PFSK-1 (cell line): ENCODE measurements around the gene FUT8.

Experiments
- FOXP2 ChIP-seq: optimal IDR thresholded peaks from 2 replicates; pipeline ENCODE3; 2011; ENCODE audit warnings: borderline replicate concordance, control low read depth, inconsistent platforms; ENCODE audit not compliant: insufficient read depth; ENCODE audit errors: extremely low read length, extremely low read depth
- POLR2AphosphoS5 ChIP-seq: IDR thresholded peaks from 2 replicates; pipeline ENCODE4 v1.6.1; 2012; ENCODE audit warnings: low read depth, mild to moderate bottlenecking, control low read depth, low read length, moderate library complexity
- SIN3A ChIP-seq: IDR thresholded peaks from 2 replicates; pipeline ENCODE4 v1.6.1; 2012; ENCODE audit warnings: mild to moderate bottlenecking, low read length, moderate library complexity, borderline replicate concordance; ENCODE audit not compliant: insufficient read depth
- TAF1 ChIP-seq: IDR thresholded peaks from 2 replicates; pipeline ENCODE4 v1.6.1; 2012; ENCODE audit warnings: low read length, control low read depth, borderline replicate concordance; ENCODE audit not compliant: insufficient read depth
- TF ChIP-seq, protein P1 (sequence below), 2 experiments: IDR thresholded peaks; 2 replicates each; pipeline versions ENCODE4 v1.6.1 to v1.8.0; 2011 to 2012; ENCODE audit warnings: low read depth in 2 of 2, low read length in 2 of 2, control low read depth in 1 of 2, inconsistent platforms in 1 of 2, mild to moderate bottlenecking in 1 of 2, moderate library complexity in 1 of 2; ENCODE audit not compliant: insufficient read depth in 1 of 2

The FUT8 gene

DNA sequence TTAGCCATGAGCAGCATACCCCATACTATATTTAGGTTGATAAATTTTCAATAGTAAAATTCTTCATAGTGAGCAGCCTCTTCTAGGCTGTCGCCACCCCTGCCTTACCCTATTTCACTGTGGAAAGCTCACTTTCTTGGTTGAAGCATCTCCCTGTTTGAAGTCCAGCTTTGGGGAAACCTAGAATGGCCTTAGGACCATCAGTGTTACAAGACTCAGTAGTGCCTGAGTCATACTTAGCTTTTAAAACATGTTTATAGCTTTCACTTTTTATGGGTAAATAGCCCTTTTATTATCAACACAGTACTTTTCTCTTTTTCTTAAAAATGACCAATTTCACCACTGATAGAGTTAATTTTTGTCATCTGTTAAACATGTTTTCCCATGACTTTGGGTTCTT is 37.1 kb downstream of the FUT8 start:
- no peak for TF ChIP-seq SIN3A
- TF ChIP-seq, protein P1, sequence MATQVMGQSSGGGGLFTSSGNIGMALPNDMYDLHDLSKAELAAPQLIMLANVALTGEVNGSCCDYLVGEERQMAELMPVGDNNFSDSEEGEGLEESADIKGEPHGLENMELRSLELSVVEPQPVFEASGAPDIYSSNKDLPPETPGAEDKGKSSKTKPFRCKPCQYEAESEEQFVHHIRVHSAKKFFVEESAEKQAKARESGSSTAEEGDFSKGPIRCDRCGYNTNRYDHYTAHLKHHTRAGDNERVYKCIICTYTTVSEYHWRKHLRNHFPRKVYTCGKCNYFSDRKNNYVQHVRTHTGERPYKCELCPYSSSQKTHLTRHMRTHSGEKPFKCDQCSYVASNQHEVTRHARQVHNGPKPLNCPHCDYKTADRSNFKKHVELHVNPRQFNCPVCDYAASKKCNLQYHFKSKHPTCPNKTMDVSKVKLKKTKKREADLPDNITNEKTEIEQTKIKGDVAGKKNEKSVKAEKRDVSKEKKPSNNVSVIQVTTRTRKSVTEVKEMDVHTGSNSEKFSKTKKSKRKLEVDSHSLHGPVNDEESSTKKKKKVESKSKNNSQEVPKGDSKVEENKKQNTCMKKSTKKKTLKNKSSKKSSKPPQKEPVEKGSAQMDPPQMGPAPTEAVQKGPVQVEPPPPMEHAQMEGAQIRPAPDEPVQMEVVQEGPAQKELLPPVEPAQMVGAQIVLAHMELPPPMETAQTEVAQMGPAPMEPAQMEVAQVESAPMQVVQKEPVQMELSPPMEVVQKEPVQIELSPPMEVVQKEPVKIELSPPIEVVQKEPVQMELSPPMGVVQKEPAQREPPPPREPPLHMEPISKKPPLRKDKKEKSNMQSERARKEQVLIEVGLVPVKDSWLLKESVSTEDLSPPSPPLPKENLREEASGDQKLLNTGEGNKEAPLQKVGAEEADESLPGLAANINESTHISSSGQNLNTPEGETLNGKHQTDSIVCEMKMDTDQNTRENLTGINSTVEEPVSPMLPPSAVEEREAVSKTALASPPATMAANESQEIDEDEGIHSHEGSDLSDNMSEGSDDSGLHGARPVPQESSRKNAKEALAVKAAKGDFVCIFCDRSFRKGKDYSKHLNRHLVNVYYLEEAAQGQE (IDR thresholded peaks at IDR 0.05; ENCODE audit: insufficient read depth in 1 of 2, low read depth in 2 of 2, low read length in 2 of 2), result no peak
- no peak for TF ChIP-seq FOXP2
- no peak for TF ChIP-seq POLR2AphosphoS5
- no peak for TF ChIP-seq TAF1

DNA sequence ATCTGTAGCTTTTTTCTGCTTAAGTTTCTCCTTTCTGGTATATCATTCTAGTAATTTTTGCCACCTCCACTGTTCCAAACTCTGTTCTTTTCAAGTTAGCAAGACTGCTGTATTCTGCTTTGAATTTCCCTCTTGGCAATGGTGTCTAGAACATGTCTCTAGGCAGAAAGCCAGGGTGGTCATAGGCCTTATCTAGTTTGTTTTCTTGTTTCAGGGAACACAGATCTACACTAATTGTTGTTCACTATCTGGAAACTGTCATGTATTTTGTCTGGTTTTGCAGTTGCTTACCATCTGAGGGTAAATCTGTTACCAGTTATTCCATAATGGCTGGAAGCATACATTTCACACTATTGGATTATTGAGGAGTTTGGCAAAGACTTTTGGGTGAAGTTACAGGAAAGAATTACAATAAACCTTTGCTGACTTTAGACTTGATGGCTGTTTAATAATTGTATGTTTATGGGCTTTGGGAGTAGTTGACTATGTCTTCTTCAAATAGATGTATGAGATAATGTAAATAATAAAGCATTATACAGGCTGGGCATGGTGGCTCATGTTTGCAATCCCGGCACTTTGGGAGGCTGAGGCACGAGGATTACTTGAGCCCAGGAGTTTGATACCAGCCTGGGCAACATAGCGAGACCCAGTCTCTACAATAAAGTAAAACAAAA is 41.4 kb downstream of the FUT8 start:
- TF ChIP-seq, protein P1 (IDR thresholded peaks at IDR 0.05; ENCODE audit: insufficient read depth in 1 of 2, low read depth in 2 of 2, low read length in 2 of 2), result no peak
- TF ChIP-seq POLR2AphosphoS5 (no peak), TAF1 (no peak), FOXP2 (no peak), SIN3A (no peak)

DNA sequence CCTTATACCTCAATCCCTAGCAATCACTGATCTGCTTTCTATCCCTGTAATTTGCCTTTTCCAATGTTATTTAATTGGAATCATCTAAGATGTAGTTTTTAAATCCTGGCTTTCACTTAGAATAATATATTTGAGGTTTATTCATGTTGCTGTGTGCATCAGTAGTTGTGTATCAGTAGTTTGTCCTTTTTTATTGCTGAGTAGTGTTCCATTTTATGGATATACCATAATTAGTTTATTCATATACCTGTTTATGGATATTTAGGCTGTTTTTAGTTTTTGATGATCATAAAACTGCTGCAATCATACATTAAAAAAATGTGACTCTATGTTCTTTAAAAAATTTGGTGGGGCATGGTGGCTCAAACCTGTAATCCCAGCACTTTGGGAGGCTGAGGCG is 43.7 kb downstream of the FUT8 start:
- TF ChIP-seq TAF1 (no peak), SIN3A (no peak), FOXP2 (no peak), POLR2AphosphoS5 (no peak)
- TF ChIP-seq, protein P1 (IDR thresholded peaks at IDR 0.05; ENCODE audit: insufficient read depth in 1 of 2, low read depth in 2 of 2, low read length in 2 of 2), result no peak

DNA sequence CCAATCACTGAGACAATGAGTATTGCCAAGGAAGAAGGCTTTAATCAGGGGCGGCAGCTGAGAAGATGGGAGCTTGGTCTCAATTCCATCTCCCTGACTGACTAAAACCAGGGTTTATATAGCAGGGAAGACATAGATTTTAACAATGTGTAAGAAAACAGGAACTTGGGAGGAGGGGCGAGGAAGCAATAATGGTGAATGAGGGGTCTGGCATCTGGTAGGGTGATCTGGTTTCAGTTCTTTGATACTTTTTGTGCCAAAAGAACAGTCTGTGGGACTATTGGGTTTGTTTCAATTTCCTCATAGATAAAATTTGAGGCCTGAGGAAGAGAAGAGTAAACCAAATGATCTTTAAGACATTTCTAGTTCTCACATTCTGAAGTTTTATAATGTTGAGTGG is 49.2 kb downstream of the FUT8 start:
- TF ChIP-seq TAF1, result no peak
- TF ChIP-seq FOXP2, result no peak
- no peak for TF ChIP-seq SIN3A
- TF ChIP-seq, protein P1 (IDR thresholded peaks at IDR 0.05; ENCODE audit: insufficient read depth in 1 of 2, low read depth in 2 of 2, low read length in 2 of 2), result no peak
- no peak for TF ChIP-seq POLR2AphosphoS5

DNA sequence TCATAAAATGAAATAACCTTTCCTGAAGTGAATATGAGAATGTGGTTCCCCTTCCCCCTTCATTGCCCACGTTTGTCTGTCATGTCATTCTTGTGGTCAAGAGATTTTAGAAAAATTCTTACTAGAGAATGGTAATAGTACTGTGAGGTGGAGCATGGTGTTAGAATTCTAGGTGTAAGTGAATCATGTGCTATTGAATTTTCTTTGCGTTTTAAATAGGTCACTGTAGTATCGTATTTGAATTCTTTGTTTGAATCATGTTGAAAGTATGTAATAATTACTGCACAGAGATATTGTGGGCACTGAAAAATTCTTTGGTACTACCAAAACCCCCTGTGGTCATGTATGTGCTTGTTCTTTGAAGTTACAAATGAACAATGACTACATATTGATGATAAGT is 49.9 kb downstream of the FUT8 start:
- TF ChIP-seq, protein P1 (IDR thresholded peaks at IDR 0.05; ENCODE audit: insufficient read depth in 1 of 2, low read depth in 2 of 2, low read length in 2 of 2), result no peak
- TF ChIP-seq TAF1 (no peak), SIN3A (no peak), FOXP2 (no peak), POLR2AphosphoS5 (no peak)
